ENCODE results near the gene TMEM222. TPM values are rescaled to one million over a fixed set of nuclear protein-coding genes. Genes with fewer than 3 reads are reported as not detected.

TMEM222 gene
- total and polyA plus RNA-seq, 10 of the 15 experiments (the other 5 are each of a cell fraction or from before 2014, with no cell fraction given): 3.8 to 43.5 (median 35.4) TPM

- CTCF ChIA-PET: interaction anchor here (0.6 to 13.1 kb wide), 34 partner anchors 8 to 474 kb away, joined by 3 to 265 read pairs (median 5); partner anchors contain the start of genes AHDC1, CD164L2, GPR3 and MAP3K6
- Histone ChIP-seq H3K4me1 (ENCODE audit: control insufficient read depth, insufficient read depth, low read length) (peaks cover 5% of the 10 kb centered on the region), H3K4me3 (no peak overlapping the region), H3K4me2 (ENCODE audit: control insufficient read depth, insufficient read depth) (no peak overlapping the region), H4K20me1 (ENCODE audit: control insufficient read depth, insufficient read depth) (no peaks in the 10 kb centered on the region), H3K27ac (ENCODE audit: control insufficient read depth, insufficient read depth) (no peak overlapping the region), H3K79me2 (ENCODE audit: control insufficient read depth, insufficient read depth, low read length) (no peaks in the 10 kb centered on the region), H3K9me3 (replicated peaks; ENCODE audit: control insufficient read depth, insufficient read depth, low read length) (no peaks in the 10 kb centered on the region), H3K36me3 (ENCODE audit: control insufficient read depth in 2 of 2, insufficient read depth in 2 of 2, low read length in 1 of 2) (peaks cover 4 to 8% of the 10 kb centered on the region in 2 experiments; a peak in 3 of 4 replicates), H3K27me3 (replicated peaks in 1 of 2; ENCODE audit: control insufficient read depth in 2 of 2, insufficient read depth in 2 of 2, low read length in 1 of 2) (no peaks in the 10 kb centered on the region), H2AFZ (ENCODE audit: control insufficient read depth, low read depth, low read length) (no peak overlapping the region), H3K9ac (ENCODE audit: control insufficient read depth, insufficient read depth, low read length) (no peak overlapping the region)
- FAIRE-seq (no peak), DNase-seq (ENCODE audit: low read depth, low spot score) (no peak), ATAC-seq (no peak)
- SMC1A ChIA-PET (ENCODE audit: uncharacterized antibody, unreplicated experiment): interaction anchor here (0.7 to 5.5 kb wide), 10 partner anchors 10 to 307 kb away, joined by 3 to 54 read pairs (median 4); no protein-coding TSS in a partner anchor
- BruUV-seq (replicated peaks): no TSS peak
- in situ Hi-C loops (cut with MboI): loop anchor here (5.0 kb wide), 3 partner anchors 93 to 363 kb away; partner anchors contain the start of gene GPR3
- RAD21 ChIA-PET (ENCODE audit: unreplicated experiment): interaction anchor here (1.3 to 7.5 kb wide), 11 partner anchors 58 to 307 kb away, joined by 3 to 103 read pairs (median 8); no protein-coding TSS in a partner anchor
- intact Hi-C loops (cut with micrococcal nuclease; ENCODE audit: unreplicated experiment): loop anchor here (2.0 kb wide), 2 partner anchors 305 to 363 kb away; partner anchors contain the start of gene AHDC1
- 77% methylated on average over 14 of the region's 14 CpGs for WGBS (ENCODE audit: insufficient coverage, insufficient replicate concordance, low lambda C conversion rate, missing lambda C conversion rate)
- TF ChIP-seq SREBF1 (IDR thresholded peaks at IDR 0.05; ENCODE audit: low read length) (no peak), STAT1 (conservative IDR thresholded peaks at IDR 0.05) (no peak), CHD2 (IDR thresholded peaks at IDR 0.05; ENCODE audit: borderline replicate concordance, low read depth, low read length) (no peak), BACH1 (IDR thresholded peaks at IDR 0.05; ENCODE audit: borderline replicate concordance) (no peak)
- POLR2A ChIA-PET: interaction anchor here (1.4 kb wide), 1 partner anchor 66 kb away, joined by 4 read pairs; no protein-coding TSS in a partner anchor
Measured at GRCh38 chr1:27299385-27300271, 22.3 kb upstream of the TMEM222 start.

All from GM12878 (cell line).